ENCODE results near the gene PREP.
"Not testable (repeated sequence)": the region's sequence is repeated elsewhere in the genome, so short reads cannot be mapped to it uniquely, and the experiment has no call there.

The PREP gene

DNA sequence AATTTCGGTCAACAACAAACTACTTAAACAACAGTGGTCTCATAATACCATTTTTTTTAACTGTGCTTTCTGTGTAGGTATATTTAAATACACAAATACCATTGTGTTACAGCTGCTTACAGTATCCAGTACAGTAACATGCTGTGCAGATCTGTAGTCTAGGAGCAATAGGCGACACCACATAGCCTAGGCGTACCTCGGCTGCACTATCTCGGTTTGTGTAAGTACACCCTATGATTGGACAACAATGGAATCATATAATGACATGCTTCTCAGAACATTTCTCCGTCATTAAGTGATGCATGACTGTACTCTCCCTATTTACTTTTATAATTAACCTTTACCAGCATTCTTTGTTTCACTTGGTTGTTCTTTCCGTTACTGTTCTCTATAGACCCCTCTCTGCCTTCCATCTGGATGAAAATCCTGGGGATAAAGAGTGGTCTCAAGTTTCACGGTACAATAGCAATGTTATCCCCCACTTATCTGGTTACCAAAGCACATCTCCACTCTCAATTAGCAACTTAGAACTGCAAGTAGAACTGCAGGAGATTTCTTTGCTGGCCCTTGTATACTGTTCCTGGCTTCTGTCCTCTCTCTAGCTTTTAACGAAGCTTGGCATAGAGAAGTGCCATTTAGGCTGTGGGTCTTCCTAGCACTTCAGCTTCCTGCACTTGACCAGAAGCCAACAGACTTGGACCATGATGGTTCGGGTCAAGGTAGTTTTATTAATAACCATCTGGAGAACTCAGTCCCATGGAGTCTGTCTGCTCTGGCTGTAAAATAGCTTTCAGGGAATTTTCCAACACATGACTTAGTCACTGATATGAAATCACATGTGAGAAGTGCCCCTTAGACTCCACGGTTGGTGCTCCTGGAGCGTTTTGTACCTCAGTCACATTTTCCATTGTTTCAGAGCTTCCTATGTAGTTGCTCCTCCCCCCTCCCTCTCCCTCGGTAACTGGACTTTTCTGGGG, 142.7 kb downstream of the PREP start:
- DNase-seq, result no peak

DNA sequence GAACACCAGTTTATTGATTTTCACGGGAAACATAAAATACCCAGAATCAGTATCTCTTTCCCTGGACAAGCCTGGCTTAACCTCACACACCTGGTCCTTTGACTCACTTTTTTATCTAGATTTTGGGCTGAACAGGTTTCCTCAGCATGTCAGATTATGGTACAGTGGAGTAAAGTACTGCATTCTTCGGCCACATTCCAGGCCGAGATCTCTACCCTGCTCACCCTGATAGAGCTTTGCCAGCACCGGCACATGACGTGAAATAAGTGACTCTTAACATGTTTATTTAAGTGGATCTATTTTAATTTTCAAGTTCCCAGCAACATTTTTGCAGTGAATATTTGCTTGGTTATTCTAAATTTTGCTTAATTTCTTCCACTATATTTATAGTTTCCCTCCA, 144.1 kb downstream of the PREP start:
- no peak for DNase-seq

DNA sequence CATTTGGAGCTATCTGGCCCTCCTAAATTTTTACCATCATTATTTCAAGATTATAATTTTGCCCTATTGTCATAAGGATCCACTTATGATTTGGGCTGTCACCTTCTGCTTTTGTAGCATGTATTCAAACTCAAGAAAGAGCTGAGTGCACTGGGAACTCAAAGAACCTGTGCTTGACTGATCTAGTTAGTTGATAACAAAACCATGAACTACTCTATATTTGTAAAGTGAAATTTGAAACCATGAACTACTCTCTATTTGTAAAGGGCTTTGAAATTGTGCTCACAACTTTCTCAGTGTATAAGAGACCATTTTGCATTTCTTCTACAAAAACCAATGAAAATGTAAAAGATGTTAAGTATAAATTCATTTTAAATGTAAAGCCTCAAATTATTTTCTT, 145.5 kb downstream of the PREP start:
- no peak for DNase-seq

DNA sequence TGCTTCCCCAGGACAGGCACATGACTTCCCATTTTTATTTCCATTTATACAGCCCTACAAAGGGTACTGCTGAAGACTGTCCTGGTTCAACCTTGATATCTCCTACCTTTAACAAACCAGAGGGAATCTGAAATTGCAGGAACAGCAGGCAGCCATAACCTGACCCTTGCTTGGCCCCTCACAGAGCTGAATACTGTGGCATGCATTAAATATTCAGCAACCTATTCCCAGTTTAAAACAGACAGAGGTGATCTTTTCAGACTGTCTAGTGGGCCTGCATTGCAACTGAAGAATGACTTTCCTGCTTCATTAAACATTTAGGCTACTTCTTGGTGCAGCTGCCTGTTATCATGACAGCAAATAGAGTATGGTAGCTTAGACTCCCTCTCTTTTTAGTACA, 146.3 kb downstream of the PREP start:
- DNase-seq, result no peak

DNA sequence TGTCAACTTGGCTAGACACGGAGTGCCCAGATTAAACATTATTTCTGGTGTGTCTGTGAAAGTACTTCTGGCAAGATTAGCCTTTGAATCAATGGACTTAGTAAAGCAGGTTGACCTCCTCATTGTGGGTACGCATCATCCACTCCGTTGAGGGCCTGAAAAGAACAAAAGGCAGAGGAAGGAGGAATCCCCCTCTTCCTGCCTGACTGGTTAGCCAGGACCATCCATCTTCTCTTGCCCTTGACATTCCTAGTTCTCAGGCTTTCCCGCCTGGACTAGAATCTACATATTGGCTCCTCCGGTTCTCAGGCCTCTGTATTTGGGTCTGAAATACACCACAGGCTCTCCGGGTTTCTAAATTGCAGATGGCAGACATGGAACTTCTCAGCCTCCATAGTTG, 149.1 kb downstream of the PREP start:
- no peak for DNase-seq

DNA sequence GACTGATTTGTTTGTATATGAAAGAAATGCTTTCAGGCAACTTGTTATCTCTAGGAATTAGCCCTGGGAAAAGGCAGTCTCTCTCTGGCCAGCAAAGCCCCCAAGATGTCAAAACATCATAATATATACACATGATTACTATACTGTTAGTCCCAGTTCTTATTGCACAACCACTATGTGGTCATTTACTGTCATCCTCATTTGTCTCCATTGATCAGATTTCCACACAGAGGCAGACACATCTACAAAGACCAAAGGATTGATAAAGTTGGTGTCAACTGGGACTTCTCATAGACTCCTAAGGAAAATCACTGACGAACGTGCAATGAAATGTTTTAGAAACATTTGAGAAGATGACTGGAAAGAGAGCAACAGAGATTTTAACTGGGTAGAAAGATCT, 151.2 kb downstream of the PREP start:
- DNase-seq, result no peak

DNA sequence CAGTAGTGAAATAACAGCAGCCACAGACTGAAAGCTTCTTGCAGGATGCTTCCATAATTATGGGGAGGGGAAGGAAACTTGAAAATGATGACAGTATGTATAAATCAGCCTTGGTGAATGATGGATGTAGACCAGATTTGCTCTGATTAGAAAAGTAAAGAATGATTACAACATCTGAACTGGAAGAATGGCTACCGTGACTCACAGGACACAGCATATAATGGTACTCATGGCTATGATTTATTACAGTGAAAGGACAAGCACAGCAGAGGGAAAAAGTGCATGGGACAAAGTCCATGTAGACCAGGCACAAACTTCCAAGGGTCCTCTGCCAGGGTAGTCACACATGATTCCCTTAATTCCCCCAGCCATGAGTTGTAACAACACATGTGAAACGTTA, 152.3 kb downstream of the PREP start:
- no peak for DNase-seq

DNA sequence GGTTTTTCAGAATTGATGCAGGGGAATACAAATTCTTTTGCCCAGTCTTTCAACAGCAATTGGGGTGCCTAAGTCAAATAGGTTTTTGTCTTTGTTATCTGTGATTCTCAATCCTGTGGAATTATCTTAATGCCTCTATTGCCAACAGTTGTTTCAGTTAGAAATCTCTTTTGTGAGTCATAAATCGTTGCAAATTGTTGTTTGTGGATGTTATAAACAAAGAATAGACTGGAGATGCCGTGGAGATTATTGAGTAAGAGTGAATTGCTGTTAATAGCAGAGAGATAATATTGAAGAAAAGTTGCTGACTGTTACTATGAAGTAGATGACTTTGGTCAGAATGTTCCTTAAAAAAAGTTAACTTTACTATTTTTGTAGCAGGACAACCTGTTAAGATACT, 159.4 kb downstream of the PREP start:
- no peak for DNase-seq

DNA sequence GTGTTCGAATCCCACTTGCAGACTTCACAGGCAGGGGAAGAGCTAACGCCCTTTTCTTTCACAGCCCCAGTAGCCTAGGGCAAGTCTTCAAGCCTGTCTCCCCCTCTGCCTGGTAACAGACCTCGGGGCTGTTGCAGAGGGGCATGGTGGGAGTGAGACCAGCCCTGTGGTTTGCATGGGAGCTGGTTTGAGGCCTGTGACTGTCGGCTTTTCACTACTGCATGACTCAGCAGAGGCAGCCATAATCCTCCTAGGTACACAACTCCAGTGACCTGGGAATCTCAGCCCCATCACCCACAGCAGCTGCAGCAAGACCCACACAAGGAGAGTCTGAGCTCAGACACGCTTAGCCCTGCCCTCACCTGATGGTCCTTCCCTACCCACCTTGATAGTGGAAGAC, 167.7 kb downstream of the PREP start:
- no peak for DNase-seq

DNA sequence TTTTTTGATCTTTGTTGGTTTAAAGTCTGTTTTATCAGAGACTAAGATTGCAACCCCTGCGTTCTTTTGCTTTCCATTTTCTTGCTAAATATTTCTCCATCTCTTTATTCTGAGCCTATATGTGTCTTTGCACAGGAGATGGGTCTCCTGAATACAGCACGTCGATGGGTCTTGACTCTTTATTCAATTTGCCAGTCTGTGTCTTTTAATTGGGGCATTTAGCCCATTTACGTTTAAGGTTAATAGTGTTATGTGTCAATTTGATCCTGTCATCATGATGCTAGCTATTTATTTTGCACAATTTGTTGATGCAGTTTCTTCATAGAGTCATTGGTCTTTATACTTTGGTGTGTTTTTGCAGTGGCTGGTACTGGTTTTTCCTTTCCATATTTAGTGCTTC, 171.1 kb downstream of the PREP start:
- DNase-seq, result not testable (repeated sequence)
